SU-DHL-6 (cell line): ENCODE results near the gene CD300A.

ENCODE experiments used
- H2AFZ ChIP-seq: fragments of 200-600 bp; sonication (generic); 2 replicates; pipeline ENCODE4 v1.6.1; 2014; ENCODE audit warnings: low read depth, mild to moderate bottlenecking, moderate library complexity, mixed read lengths, antibody characterized with exemption, low read length; ENCODE audit not compliant: severe bottlenecking
- H3F3A ChIP-seq: fragments of 200-600 bp; shearing (Covaris generic); 2 replicates; pipeline ENCODE4 v1.6.0; 2016; ENCODE audit warnings: antibody characterized with exemption, mild to moderate bottlenecking; ENCODE audit not compliant: insufficient read depth
- H3K27ac ChIP-seq: fragments of 200-600 bp; sonication (generic); 2 replicates; pipeline ENCODE4 v1.5.1; 2016; ENCODE audit warnings: low read depth, mild to moderate bottlenecking, low read length, moderate library complexity, mixed read lengths
- H3K27me3 ChIP-seq: fragments of 200-600 bp; sonication (generic), shearing (Covaris generic); 2 replicates; pipeline ENCODE4 v1.6.0; 2014; ENCODE audit warnings: mild to moderate bottlenecking, low read length
- H3K36me3 ChIP-seq: fragments of 200-600 bp; sonication (generic); 2 replicates; pipeline ENCODE4 v1.6.1; 2014; ENCODE audit warnings: mild to moderate bottlenecking, low read length, mixed read lengths
- H3K4me2 ChIP-seq: fragments of 300-600, 200-600 bp; shearing (Covaris generic), sonication (generic); 2 replicates; pipeline ENCODE4 v1.6.0; 2014; ENCODE audit warnings: low read length, low read depth, mild to moderate bottlenecking; ENCODE audit not compliant: poor library complexity, severe bottlenecking
- H3K4me3 ChIP-seq: fragments of 200-600 bp; sonication (generic); 2 replicates; pipeline ENCODE4 v1.5.1; 2014; ENCODE audit warnings: antibody characterized with exemption, low read length, mild to moderate bottlenecking, mixed read lengths; ENCODE audit not compliant: insufficient read depth, poor library complexity, severe bottlenecking
- H3K79me2 ChIP-seq: fragments of 200-600 bp; sonication (generic); 2 replicates; pipeline ENCODE4 v1.6.1; 2014; ENCODE audit warnings: mild to moderate bottlenecking, low read length, moderate library complexity; ENCODE audit not compliant: insufficient read depth
- H3K9ac ChIP-seq: fragments of 200-600 bp; sonication (generic); 2 replicates; pipeline ENCODE4 v1.7.0; 2014; ENCODE audit warnings: mild to moderate bottlenecking, low read length
- H3K9me2 ChIP-seq: fragments of 200-600 bp; sonication (generic); replicated peaks from 2 replicates; pipeline ENCODE4 v1.6.1; 2014; ENCODE audit warnings: low read length; ENCODE audit not compliant: insufficient read depth
- H3K9me3 ChIP-seq: fragments of 200-600 bp; sonication (generic); 2 replicates; pipeline ENCODE4 v1.6.1; 2014; ENCODE audit warnings: low read length, mixed read lengths; ENCODE audit not compliant: insufficient read depth
- H4K20me1 ChIP-seq: fragments of 200-600 bp; sonication (generic); 2 replicates; pipeline ENCODE4 v1.6.1; 2014; ENCODE audit warnings: low read depth, mild to moderate bottlenecking, antibody characterized with exemption, low read length, moderate library complexity, mixed read lengths
- CTCF ChIP-seq: fragments of 200-600 bp; sonication (generic); IDR thresholded peaks from one replicate; pipeline ENCODE4 v1.5.1; 2017; ENCODE audit warnings: antibody characterized with exemption, mild to moderate bottlenecking, low read length, moderate library complexity; ENCODE audit not compliant: insufficient read depth, poor library complexity, severe bottlenecking
- EZH2phosphoT487 ChIP-seq: fragments of 200-600 bp; sonication (generic), shearing (Covaris generic); conservative IDR thresholded peaks from 2 replicates; pipeline ENCODE4 v1.6.1; 2018; ENCODE audit warnings: mild to moderate bottlenecking, antibody characterized with exemption, low read length, moderate library complexity, mixed read lengths

The CD300A gene

GRCh38 chr17:74432424-74432690 lies 34.1 kb upstream of the CD300A start:
- no peaks in the 10 kb centered on the region for H3K27me3 ChIP-seq
- H4K20me1 ChIP-seq, result no peaks in the 10 kb centered on the region
- no peaks in the 10 kb centered on the region for H3K9me2 ChIP-seq
- no peak overlapping the region for H3K4me2 ChIP-seq
- H3F3A ChIP-seq, result no peaks in the 10 kb centered on the region
- H3K9ac ChIP-seq, result no peak overlapping the region
- H2AFZ ChIP-seq, result no peak overlapping the region
- H3K9me3 ChIP-seq, result peaks cover 3% of the 10 kb centered on the region; the same call in 1 of the 2 replicates
- no peak overlapping the region for H3K4me3 ChIP-seq
- H3K79me2 ChIP-seq, result no peaks in the 10 kb centered on the region
- TF ChIP-seq EZH2phosphoT487 (no peak), CTCF (no peak)
- no peaks in the 10 kb centered on the region for H3K36me3 ChIP-seq
- H3K27ac ChIP-seq, result no peak overlapping the region

DNA sequence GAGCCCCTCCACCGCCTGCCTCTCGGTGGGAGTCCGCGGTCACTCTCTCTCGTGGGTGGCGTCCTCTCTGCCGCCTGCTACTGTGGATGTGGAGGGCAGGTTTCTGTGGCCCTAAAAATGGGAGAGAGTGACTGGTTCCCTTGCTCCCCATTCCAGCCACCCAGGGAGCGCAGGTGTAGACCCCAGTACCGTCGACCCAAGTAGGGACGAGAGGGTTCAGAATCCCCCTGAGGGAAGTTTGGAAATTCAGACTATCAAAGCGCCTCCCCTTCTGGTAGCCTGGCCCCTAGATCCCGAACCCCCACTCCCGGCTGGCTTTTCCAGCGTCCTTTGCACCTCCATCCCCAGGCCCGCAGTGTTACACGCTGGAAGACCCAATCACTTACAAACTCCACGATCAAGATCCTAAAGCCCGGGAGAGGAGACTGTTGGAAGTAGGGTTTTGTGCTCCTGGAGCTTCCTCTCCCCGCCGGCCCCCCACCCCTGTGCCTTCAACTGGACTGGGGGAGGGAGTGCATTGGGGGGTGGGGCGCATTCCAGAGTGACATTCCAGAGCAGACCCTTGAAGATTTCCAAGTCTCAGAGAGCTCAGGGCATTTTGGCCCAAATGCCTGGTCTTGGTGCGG lies 33.6 kb upstream of the CD300A start:
- H4K20me1 ChIP-seq, result no peaks in the 10 kb centered on the region
- TF ChIP-seq EZH2phosphoT487, result no peak
- no peak for TF ChIP-seq CTCF
- H3K4me2 ChIP-seq, result no peak overlapping the region
- no peak overlapping the region for H3K4me3 ChIP-seq
- no peaks in the 10 kb centered on the region for H3K9me2 ChIP-seq
- H2AFZ ChIP-seq, result no peak overlapping the region
- peaks cover 8% of the 10 kb centered on the region; the same call in 1 of the 2 replicates for H3K9me3 ChIP-seq
- H3K79me2 ChIP-seq, result no peaks in the 10 kb centered on the region
- no peaks in the 10 kb centered on the region for H3K27me3 ChIP-seq
- H3K36me3 ChIP-seq, result no peaks in the 10 kb centered on the region
- H3K27ac ChIP-seq, result no peak overlapping the region
- no peaks in the 10 kb centered on the region for H3F3A ChIP-seq
- H3K9ac ChIP-seq, result no peak overlapping the region

DNA sequence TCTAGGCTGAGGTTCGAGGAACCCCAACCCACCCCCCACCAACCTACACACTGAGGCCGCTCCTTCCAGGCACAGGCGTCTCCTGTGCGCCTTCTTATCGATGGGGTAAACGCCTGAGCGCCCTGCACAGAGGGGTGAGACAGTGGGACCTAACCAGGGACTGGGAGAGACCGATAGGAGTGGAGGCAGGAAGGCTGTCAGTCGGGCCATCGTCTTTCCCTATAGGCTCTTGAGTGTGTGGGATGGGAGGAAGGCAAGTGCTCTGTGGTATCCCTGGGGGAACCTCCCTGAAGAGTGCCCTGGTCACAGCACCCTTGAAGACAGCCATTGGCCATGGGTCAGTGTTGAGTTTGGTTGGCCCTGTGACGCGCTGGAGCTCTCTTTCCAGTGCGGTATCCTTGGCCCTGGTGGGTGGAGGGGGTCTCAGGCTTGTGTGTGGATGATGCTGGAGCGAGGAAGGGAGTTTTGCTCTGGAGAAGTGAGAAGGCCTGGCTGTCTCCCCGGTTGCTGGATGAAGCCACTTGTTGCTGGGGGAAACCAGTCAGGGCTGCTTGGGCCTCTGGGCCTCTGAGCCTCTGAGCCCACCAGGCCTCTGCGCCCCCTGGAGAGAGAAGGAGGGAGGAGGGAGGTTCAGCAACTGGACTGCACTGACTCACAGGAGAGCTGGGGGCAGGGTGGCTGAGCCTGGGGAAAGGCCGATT lies 32.9 kb upstream of the CD300A start:
- H3K27me3 ChIP-seq, result no peaks in the 10 kb centered on the region
- H3K4me3 ChIP-seq, result no peak overlapping the region
- no peaks in the 10 kb centered on the region for H3F3A ChIP-seq
- peaks cover 12% of the 10 kb centered on the region; the same call in 1 of the 2 replicates for H3K9me3 ChIP-seq
- no peak overlapping the region for H3K4me2 ChIP-seq
- no peak overlapping the region for H3K27ac ChIP-seq
- no peaks in the 10 kb centered on the region for H3K36me3 ChIP-seq
- H3K9me2 ChIP-seq, result no peaks in the 10 kb centered on the region
- no peaks in the 10 kb centered on the region for H3K79me2 ChIP-seq
- H3K9ac ChIP-seq, result no peak overlapping the region
- TF ChIP-seq CTCF (no peak), EZH2phosphoT487 (no peak)
- no peak overlapping the region for H2AFZ ChIP-seq
- no peaks in the 10 kb centered on the region for H4K20me1 ChIP-seq
